ENCODE data around the gene NDUFA8. TPM values are rescaled to one million over a fixed set of nuclear protein-coding genes. Genes with fewer than 3 reads are reported as not detected.

Gene NDUFA8
- total and polyA plus RNA-seq, 2 of the 4 experiments (the other 2 are of a cell fraction) = 45.2 to 98.1 TPM

GRCh38 chr9:122162415-122162814 lies 2.8 kb upstream of the NDUFA8 start:
- Histone ChIP-seq H3K4me2 (ENCODE audit: low read depth, low read length) (no peak overlapping the region), H3K18ac (ENCODE audit: low read depth, low read length) (no peak overlapping the region), H3K14ac (replicated peaks; ENCODE audit: low read depth, low read length) (no peak overlapping the region), H2BK15ac (ENCODE audit: low read depth, low read length) (no peak overlapping the region), H3K9ac (ENCODE audit: low read depth, low read length) (no peak overlapping the region), H3K56ac (ENCODE audit: extremely low read depth, insufficient read depth, low read length) (no peak overlapping the region), H3K36me3 (ENCODE audit: control insufficient read depth, insufficient read depth, low read length) (no peaks in the 10 kb centered on the region), H2AK5ac (ENCODE audit: low read depth, low read length) (no peak overlapping the region), H3K79me1 (ENCODE audit: low read depth in 1 of 2, low read length in 2 of 2) (peaks cover 12 to 19% of the 10 kb centered on the region in 2 experiments), H3K9me1 (ENCODE audit: insufficient read depth, low read length) (peaks cover 4% of the 10 kb centered on the region; the same call in 1 of the 2 replicates), H4K20me1 (ENCODE audit: insufficient read depth, low read length) (0 out of 2 replicates have a peak, but pooled peaks cover 5% of the 10 kb centered on the region), H4K8ac (ENCODE audit: low read depth in 2 of 2, low read length in 2 of 2) (no peak overlapping the region), H2AFZ (replicated peaks; ENCODE audit: low read length, poor library complexity) (no peak overlapping the region), H2AK9ac (replicated peaks; ENCODE audit: low read depth, low read length, poor library complexity) (no peak overlapping the region), H3K27me3 (ENCODE audit: control insufficient read depth, insufficient read depth, low read length) (peaks cover 19% of the 10 kb centered on the region), H3K4ac (ENCODE audit: low read depth, low read length) (no peak overlapping the region), H4K91ac (ENCODE audit: insufficient read depth, low read depth, low read length) (no peak overlapping the region), H2BK5ac (ENCODE audit: low read depth, low read length, poor library complexity, severe bottlenecking) (no peak overlapping the region), H3K9me3 (ENCODE audit: control insufficient read depth, insufficient read depth, low read length) (no peaks in the 10 kb centered on the region; the same call in 1 of the 2 replicates), H3K27ac (ENCODE audit: insufficient read depth, low read length) (no peak overlapping the region), H3K4me3 (ENCODE audit: insufficient read depth, low read depth, low read length) (no peak overlapping the region), H3K4me1 (ENCODE audit: control insufficient read depth, insufficient read depth, low read length) (peaks cover 2% of the 10 kb centered on the region), H2BK120ac (ENCODE audit: low read depth, low read length) (no peak overlapping the region), H2BK20ac (ENCODE audit: low read depth, low read length) (no peak overlapping the region), H3K23ac (ENCODE audit: low read depth, low read length) (no peak overlapping the region), H4K5ac (ENCODE audit: low read depth, low read length) (no peak overlapping the region)
- no peak for DNase-seq
- in situ Hi-C loops (cut with MboI; ENCODE audit: low sequenced_read_pairs) = no loop called here
- dilution Hi-C loops (cut with HindIII; ENCODE audit: low sequenced_read_pairs, unreplicated experiment) = no loop called here
- ChIA-PET POLR2A (ENCODE audit: unreplicated experiment) (no interaction called here), CTCF (no interaction called here)
- intact Hi-C loops (cut with micrococcal nuclease) = no loop called here
- BruUV-seq (replicated peaks) = no TSS peak
- no peak for TF ChIP-seq USF2 (IDR thresholded peaks at IDR 0.05; ENCODE audit: low read depth, low read length)
- TF ChIP-seq MAFK (IDR thresholded peaks at IDR 0.05; ENCODE audit: low read depth, low read length) = no peak
- TF ChIP-seq CTCF (conservative IDR thresholded peaks at IDR 0.05; ENCODE audit: low read depth, low read length) = no peak
- TF ChIP-seq MAZ (IDR thresholded peaks at IDR 0.05; ENCODE audit: borderline replicate concordance, low read depth, low read length) = no peak
- no peak for TF ChIP-seq FOS (IDR thresholded peaks at IDR 0.05; ENCODE audit: low read depth, low read length)
- no peak for TF ChIP-seq ELK1 (IDR thresholded peaks at IDR 0.05; ENCODE audit: borderline replicate concordance, low read depth, low read length)
- no peak for TF ChIP-seq BHLHE40 (IDR thresholded peaks at IDR 0.05; ENCODE audit: low read depth, low read length)
- TF ChIP-seq CEBPB (IDR thresholded peaks at IDR 0.05; ENCODE audit: low read depth, low read length) = no peak
- TF ChIP-seq MXI1 (IDR thresholded peaks at IDR 0.05; ENCODE audit: borderline replicate concordance, low read depth, low read length) = no peak
- TF ChIP-seq SMC3 (IDR thresholded peaks at IDR 0.05; ENCODE audit: low read depth, low read length) = no peak
- TF ChIP-seq POLR2A (IDR thresholded peaks at IDR 0.05; ENCODE audit: low read depth, low read length) = no peak
- TF ChIP-seq CHD1 (IDR thresholded peaks at IDR 0.05; ENCODE audit: low read depth, low read length) = no peak
- TF ChIP-seq RAD21 (IDR thresholded peaks at IDR 0.05; ENCODE audit: low read length) = no peak
- TF ChIP-seq RCOR1 (IDR thresholded peaks at IDR 0.05; ENCODE audit: insufficient replicate concordance, low read length) = no peak
- no peak for TF ChIP-seq NFE2L2 (IDR thresholded peaks at IDR 0.05; ENCODE audit: low read depth, low read length)
- no peak for TF ChIP-seq RFX5 (IDR thresholded peaks at IDR 0.05; ENCODE audit: low read depth, low read length)
- no peak for ATAC-seq (ENCODE audit: low read depth)

All from IMR-90 (cell line).